H4 (cell line): ENCODE measurements around the gene LRRC63. TPM values are rescaled to one million over a fixed set of nuclear protein-coding genes. Genes with fewer than 3 reads are reported as not detected.

ENCODE experiments used
- DNase-seq: peaks from one replicate; pipeline ENCODE4 v3.0.0-alpha.2; 2015; ENCODE audit warnings: low spot score
- total RNA-seq: library from RNA; depleted of rRNA; stranded (reverse); fragments of >200 nt; shearing (Covaris generic); gene quantifications from 2 replicates; pipeline ENCODE4 v1.2.3, GENCODE V29; 2014; rRNA removed

Gene LRRC63
- total RNA-seq, 1 experiment from 2014 or later, result not detected

DNA sequence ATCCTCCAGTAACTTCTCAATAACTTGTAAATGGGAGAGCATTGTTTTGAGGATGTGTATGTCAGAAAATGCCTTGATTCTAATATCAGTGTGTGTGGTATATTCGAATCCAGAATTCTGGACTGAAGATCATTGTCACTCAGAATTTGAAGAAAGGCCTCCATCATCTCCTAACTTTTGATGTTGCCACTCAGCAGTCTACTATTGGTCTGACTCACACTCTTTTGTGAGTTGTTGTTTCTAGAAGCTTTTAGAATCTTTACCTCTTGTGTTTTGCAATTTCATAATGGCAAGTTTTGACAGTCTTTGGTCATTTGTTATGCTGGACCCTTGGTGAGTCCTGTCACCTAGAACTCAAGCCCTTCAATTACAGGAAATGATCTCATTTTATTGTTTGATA lies 98.3 kb downstream of the LRRC63 start:
- no peak for DNase-seq

DNA sequence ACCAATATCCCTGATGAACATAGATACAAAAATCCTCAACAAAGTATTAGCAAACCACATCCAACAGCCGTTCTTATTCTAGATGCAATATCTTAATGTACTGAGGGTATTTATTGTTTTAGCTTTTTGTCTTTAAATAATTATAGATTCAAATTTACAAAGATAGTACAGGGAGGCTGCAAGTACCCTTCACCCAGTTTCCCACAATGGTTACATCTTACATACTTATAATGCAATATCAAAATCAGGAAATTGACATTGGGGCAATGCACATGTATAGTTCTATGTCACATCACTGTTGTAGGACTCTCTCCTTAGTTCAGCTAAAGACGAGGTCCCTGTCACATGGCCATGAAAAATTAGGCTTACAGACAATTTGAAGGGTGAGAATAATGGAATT lies 99.5 kb downstream of the LRRC63 start:
- no peak for DNase-seq

DNA sequence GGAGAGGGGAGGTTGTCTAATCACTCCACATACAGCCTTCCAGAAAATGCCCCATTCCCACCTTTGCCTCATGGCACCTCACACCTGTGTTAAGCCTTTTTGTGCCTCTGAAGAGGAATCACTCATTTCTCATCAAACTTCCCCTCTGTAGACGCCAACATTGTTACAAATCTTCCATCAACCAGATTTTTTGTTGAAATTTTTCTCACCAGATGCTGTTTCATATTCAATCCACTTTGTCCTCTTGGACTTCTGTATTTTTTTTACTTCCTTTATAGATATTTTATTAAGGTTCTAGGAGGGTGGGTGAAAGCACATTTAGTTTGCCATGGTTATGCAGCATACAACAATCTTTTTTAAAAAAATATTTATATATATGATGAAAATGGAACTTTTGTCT lies 101.3 kb downstream of the LRRC63 start:
- no peak for DNase-seq

DNA sequence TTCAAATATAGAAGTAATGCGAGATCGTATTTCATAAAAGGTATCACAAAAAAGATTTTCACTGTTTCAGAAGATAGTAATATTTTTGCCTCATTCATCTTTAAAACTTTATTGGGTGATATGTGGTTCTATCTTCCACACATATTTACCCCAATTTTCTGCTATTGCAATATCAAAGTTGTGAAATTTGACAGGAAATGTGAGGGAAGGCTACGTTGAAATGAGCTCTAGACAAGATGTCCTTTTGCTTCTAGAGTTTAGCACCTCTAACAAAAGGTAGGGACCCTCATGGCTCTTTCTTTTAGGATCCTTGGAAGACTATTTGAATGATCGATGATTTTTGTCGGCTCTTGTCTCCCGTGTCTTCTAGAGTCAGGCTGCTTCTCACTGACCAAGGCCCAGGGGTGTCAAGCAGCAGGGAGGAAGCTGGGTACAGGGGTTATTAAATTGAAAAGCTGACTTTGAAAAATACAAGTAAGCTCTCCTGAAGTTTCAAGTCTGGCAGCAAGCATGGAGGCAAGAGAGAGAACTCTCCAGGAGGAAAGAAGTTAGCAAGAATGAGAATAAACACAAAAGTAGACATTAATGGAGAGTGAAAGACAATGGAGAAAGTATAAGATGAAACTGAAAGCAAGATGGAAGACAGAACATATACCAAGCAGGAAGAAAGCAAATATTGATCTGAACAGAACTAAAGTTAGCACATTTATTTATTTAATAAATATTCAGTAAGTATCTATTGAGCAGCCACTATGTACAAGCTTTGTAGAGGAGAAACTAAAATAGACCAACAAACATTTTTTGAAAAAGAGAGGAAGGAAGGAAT lies 101.9 kb downstream of the LRRC63 start:
- no peak for DNase-seq

DNA sequence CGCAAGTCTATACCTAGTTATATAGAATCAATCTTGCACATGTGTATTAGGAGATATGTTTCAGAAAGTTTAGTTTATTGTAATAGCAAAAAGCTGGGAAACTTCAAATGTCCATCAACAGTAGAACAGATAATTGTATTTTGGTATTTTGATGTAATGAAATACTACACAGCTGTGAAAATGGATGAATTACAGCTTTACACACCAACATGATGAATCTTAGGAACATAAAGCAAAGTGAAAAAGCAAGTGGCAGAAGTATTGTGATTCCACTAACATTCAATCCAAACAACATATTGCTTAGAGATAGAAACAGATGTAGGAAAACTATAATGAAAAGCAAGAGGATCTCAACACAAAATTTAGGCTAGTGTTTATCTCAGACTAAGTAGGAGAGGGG lies 102.9 kb downstream of the LRRC63 start:
- no peak for DNase-seq

DNA sequence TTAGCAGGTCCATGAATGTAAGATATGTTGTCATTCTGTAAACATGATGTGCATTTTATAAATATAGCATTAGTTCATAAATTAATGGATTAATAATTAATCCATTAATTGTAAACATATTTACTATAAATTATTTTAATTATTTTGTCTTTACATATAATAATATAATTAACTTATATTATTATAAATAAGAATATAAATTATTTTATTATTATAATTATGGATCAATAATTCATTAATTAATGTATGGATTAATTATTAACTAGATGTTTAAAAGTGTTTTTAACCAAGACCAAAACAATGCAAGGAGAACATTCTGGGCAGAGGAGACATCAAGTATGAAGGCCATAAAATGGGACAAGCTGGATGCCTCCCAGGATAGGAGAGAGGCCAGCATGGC lies 103.3 kb downstream of the LRRC63 start:
- no peak for DNase-seq

DNA sequence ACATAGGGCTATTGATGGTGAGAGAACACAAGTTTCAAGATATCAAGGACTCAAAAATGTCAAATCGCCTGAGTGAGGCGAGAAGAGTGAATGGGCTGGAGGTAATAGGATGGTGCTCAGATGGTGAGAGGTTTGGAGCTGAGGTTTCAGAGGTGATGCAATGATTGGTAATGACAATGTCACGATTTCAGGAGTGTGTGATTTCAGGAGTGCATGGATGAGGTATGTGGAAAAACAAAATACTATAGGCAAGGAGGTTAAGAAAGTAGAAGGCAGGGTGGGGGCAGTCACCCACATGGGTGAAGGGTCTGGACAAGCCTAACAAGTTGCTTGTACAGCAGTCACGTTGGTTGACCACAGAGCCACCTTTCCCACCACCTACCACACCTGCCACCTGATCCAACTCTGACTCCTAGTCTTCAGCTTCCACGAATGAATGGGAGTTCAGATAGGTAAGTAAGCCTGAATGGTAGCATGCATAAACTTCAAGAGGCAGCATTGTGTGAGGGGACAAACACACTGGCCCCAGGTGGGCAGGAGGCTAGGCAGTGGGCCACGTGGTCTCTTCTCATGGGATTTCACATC lies 103.9 kb downstream of the LRRC63 start:
- no peak for DNase-seq

DNA sequence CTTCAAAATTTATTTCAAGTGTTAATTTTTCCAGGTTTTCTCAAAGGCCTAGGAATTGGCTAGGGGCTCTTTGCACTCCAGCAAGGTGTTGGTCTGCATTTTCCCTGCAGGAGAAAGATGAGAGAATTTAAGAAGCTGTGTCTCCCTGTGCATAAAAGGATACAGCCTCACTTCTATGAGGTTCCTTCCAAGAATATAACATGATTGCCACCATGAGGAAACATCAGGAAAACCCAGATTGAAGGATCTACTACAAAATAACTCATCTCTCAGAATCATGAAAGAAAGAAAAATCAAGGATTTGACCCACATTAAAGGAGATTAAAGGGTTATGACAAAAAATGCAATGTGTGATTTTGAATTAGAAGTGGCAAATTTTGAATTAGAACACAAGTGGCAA lies 105.4 kb downstream of the LRRC63 start:
- DNase-seq, result no peak

DNA sequence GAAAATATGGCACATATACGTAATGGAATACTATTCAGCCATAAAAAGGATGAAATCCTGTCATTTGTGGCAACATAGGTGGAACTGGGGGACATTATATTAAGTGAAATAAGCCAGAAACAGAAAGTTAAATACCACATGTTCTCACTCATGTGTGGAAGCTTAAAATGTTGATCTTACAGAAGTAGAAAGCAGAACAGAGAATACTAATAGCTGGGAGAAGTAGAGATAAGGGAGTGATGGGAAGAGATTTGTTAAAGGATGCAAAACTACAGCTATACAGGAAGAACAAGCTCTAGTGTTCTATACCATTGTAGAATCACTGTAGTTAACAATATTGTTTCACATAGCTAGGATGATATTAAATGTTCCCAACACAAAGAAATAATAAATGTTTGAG lies 107.3 kb downstream of the LRRC63 start:
- no peak for DNase-seq

DNA sequence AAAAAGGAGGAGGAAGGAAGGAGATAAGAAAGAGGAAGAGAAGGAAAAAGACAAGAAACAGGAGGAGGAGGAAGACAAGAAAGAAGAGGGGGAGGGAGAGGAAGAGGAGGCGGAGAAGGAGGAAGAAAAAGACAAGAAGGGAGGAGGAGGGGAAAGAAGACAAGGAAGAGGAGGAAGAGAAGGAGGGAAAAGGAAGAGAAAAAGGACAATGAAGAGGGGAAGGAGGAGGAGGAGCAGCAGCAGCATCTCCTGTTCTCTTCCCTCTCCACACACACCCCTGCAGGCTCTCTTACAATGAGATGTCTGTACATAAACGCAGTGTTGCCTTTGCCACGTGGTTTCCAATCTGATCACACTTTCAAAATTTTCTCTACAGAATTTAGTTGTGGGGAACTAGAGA lies 108.7 kb downstream of the LRRC63 start:
- no peak for DNase-seq

DNA sequence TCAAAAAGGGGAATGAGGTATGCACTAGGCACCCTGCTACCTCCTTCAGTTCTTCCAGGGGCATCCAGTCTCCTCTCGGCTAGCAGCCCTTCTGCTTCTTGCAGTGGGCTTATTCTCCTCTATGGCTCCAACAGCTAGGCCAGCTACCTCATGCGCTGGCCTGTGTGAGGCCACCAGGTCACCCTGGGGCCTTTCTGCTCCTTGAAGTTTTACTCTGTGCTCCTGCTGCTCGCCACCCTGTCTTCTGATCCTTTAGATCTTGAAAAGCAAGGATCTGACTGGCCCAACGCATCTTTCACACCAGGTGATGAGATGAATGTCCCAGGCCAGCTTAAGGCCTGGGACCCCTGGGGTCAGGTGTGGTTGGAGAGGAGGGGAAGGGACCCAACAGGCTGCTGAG lies 109.1 kb downstream of the LRRC63 start:
- DNase-seq, result no peak

DNA sequence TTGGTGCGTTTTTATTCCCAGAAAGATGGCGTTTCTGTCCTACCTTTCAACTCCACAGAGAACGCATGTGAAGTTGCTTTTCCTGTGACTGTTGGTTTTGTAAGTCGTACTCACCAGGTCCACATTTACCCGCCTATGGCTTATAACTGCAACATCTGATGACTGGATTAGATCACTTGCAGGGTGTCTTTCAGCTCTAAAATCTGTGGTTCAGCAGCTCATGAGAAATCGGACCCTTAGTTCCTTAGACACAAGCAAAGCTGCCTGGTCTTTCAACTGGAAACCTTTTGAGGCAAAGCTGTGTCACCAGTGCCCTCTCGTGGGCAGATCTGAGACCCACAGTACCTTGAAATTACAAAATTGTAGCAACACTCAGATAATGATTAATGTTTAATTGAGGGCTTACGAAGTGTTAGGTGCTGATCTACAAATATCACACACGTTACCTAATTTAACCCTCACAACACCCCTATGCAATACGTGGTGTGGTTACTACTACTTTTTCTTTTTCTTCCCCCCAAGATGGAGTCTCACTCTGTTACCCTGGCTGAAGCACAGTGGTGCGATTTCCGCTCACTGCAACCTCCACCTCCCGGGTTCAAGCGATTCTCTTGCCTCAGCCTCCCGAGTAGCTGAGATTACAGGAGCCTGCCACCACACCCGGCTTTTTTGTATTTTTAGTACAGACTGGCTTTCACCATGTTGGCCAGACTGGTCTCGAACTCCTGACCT lies 109.9 kb downstream of the LRRC63 start:
- peak; percentile 27 for DNase-seq

DNA sequence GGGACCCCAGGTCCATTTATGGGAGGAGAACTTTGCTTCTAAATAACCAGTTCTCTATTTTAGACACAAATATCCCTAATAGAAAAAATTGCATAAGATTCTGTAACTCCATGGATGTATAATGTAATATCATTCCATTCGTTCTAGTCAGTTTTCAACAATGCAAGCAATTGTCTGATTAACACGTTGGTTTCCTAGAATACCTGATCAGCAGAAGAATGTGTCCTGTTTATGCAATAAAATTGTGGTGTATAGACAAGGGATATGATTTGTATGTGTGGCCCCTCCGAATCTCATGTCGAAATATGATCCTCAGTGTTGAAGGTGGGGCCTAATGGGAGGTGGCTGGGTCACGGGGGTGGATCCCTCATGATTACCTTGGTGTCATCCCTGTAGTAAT lies 113.2 kb downstream of the LRRC63 start:
- no peak for DNase-seq

Other genes with a start within 250 kb of the LRRC63 start
- 2.0 and 6.2 TPM in 2 replicates for gene ZC3H13, start 159.2 kb upstream of the LRRC63 start, total RNA-seq
- gene CPB2, start 106.9 kb upstream of the LRRC63 start, total RNA-seq, result not detected in 2 replicates
- gene LCP1, start 29.8 kb upstream of the LRRC63 start, total RNA-seq, result 66.6 and 77.8 TPM in 2 replicates
- 0.21 TPM in 1 of 2 replicates, not detected in the other for gene RUBCNL, start 175.3 kb downstream of the LRRC63 start, total RNA-seq